Measurements from ENCODE around the gene GLI2.

GLI2 gene

GRCh38 chr2:120715941-120716340 is 19.7 kb upstream of the GLI2 start:
- TF ChIP-seq YY1 (IDR thresholded peaks at IDR 0.05; ENCODE audit: low read depth) = no peak
- TF ChIP-seq EGR1 (IDR thresholded peaks at IDR 0.05) = no peak
- TF ChIP-seq MAX (IDR thresholded peaks at IDR 0.05) = no peak
- TF ChIP-seq ZBTB7A (IDR thresholded peaks at IDR 0.05; ENCODE audit: low read depth) = no peak
- TF ChIP-seq CREB1 (IDR thresholded peaks at IDR 0.05; ENCODE audit: low read depth) = no peak
- no peak for TF ChIP-seq TEAD4 (IDR thresholded peaks at IDR 0.05)
- no peak for TF ChIP-seq REST (IDR thresholded peaks at IDR 0.05; ENCODE audit: low read depth)
- no peak for TF ChIP-seq CEBPB (IDR thresholded peaks at IDR 0.05)
- TF ChIP-seq FOXM1 (IDR thresholded peaks at IDR 0.05; ENCODE audit: borderline replicate concordance, low read depth) = no peak
- TF ChIP-seq NFIC (IDR thresholded peaks at IDR 0.05) = no peak

- TF ChIP-seq EGR1 (IDR thresholded peaks at IDR 0.05) = no peak
- TF ChIP-seq CREB1 (IDR thresholded peaks at IDR 0.05; ENCODE audit: low read depth) = no peak
- TF ChIP-seq USF1 (IDR thresholded peaks at IDR 0.05) = no peak
- no peak for TF ChIP-seq TCF12 (IDR thresholded peaks at IDR 0.05; ENCODE audit: low read depth)
- no peak for TF ChIP-seq TAF1 (IDR thresholded peaks at IDR 0.05; ENCODE audit: low read depth)
- no peak for TF ChIP-seq EP300 (IDR thresholded peaks at IDR 0.05; ENCODE audit: borderline replicate concordance)
- TF ChIP-seq ZBTB7A (IDR thresholded peaks at IDR 0.05; ENCODE audit: low read depth) = no peak
- no peak for TF ChIP-seq MAX (IDR thresholded peaks at IDR 0.05)
These were observed 18.8 kb upstream of the GLI2 start for GRCh38 chr2:120716641-120717585.

- TF ChIP-seq FOXM1 (IDR thresholded peaks at IDR 0.05; ENCODE audit: borderline replicate concordance, low read depth) = no peak
- no peak for TF ChIP-seq NFIC (IDR thresholded peaks at IDR 0.05)
- TF ChIP-seq MAX (IDR thresholded peaks at IDR 0.05) = no peak
- TF ChIP-seq ZBTB7A (IDR thresholded peaks at IDR 0.05; ENCODE audit: low read depth) = no peak
- no peak for TF ChIP-seq CREB1 (IDR thresholded peaks at IDR 0.05; ENCODE audit: low read depth)
These were observed 16.2 kb upstream of the GLI2 start for GRCh38 chr2:120719491-120719890.

- TF ChIP-seq EGR1 (IDR thresholded peaks at IDR 0.05) = no peak
- no peak for TF ChIP-seq FOXM1 (IDR thresholded peaks at IDR 0.05; ENCODE audit: borderline replicate concordance, low read depth)
- no peak for TF ChIP-seq NFIC (IDR thresholded peaks at IDR 0.05)
- TF ChIP-seq YY1 (IDR thresholded peaks at IDR 0.05; ENCODE audit: low read depth) = no peak
- TF ChIP-seq CEBPB (IDR thresholded peaks at IDR 0.05) = no peak
- TF ChIP-seq REST (IDR thresholded peaks at IDR 0.05; ENCODE audit: low read depth) = no peak
- no peak for TF ChIP-seq TAF1 (IDR thresholded peaks at IDR 0.05; ENCODE audit: low read depth)
- no peak for TF ChIP-seq ZBTB7A (IDR thresholded peaks at IDR 0.05; ENCODE audit: low read depth)
- TF ChIP-seq TEAD4 (IDR thresholded peaks at IDR 0.05) = no peak
- no peak for TF ChIP-seq USF1 (IDR thresholded peaks at IDR 0.05)
- no peak for TF ChIP-seq EP300 (IDR thresholded peaks at IDR 0.05; ENCODE audit: borderline replicate concordance)
- TF ChIP-seq TCF12 (IDR thresholded peaks at IDR 0.05; ENCODE audit: low read depth) = no peak
These were observed 15.4 kb upstream of the GLI2 start for GRCh38 chr2:120720231-120720630.

GRCh38 chr2:120720746-120721375 is 14.8 kb upstream of the GLI2 start:
- no peak for TF ChIP-seq TAF1 (IDR thresholded peaks at IDR 0.05; ENCODE audit: low read depth)
- no peak for TF ChIP-seq RAD21 (IDR thresholded peaks at IDR 0.05; ENCODE audit: low read depth)
- TF ChIP-seq TCF12 (IDR thresholded peaks at IDR 0.05; ENCODE audit: low read depth) = no peak
- no peak for TF ChIP-seq EGR1 (IDR thresholded peaks at IDR 0.05)
- no peak for TF ChIP-seq MAX (IDR thresholded peaks at IDR 0.05)
- no peak for TF ChIP-seq YY1 (IDR thresholded peaks at IDR 0.05; ENCODE audit: low read depth)
- TF ChIP-seq TEAD4 (IDR thresholded peaks at IDR 0.05) = no peak
- no peak for TF ChIP-seq CREB1 (IDR thresholded peaks at IDR 0.05; ENCODE audit: low read depth)
- no peak for TF ChIP-seq REST (IDR thresholded peaks at IDR 0.05; ENCODE audit: low read depth)
- TF ChIP-seq USF1 (IDR thresholded peaks at IDR 0.05) = no peak
